VCaP (cell line): ENCODE measurements around the gene XNDC1N.

ENCODE experiments used
- H3K27ac ChIP-seq: fragments of 450-650 bp; 2 replicates; pipeline ENCODE4 v1.5.1; 2017
- TF ChIP-seq, protein P1 (sequence below): fragments of 450-650 bp; conservative IDR thresholded peaks from 2 replicates; pipeline ENCODE4 v1.5.1; 2017; ENCODE audit warnings: mild to moderate bottlenecking, moderate library complexity

XNDC1N gene

GRCh38 chr11:71931245-71931602, 2.8 kb upstream of the XNDC1N start:
- H3K27ac ChIP-seq: no peak overlapping the region
- TF ChIP-seq, protein P1, sequence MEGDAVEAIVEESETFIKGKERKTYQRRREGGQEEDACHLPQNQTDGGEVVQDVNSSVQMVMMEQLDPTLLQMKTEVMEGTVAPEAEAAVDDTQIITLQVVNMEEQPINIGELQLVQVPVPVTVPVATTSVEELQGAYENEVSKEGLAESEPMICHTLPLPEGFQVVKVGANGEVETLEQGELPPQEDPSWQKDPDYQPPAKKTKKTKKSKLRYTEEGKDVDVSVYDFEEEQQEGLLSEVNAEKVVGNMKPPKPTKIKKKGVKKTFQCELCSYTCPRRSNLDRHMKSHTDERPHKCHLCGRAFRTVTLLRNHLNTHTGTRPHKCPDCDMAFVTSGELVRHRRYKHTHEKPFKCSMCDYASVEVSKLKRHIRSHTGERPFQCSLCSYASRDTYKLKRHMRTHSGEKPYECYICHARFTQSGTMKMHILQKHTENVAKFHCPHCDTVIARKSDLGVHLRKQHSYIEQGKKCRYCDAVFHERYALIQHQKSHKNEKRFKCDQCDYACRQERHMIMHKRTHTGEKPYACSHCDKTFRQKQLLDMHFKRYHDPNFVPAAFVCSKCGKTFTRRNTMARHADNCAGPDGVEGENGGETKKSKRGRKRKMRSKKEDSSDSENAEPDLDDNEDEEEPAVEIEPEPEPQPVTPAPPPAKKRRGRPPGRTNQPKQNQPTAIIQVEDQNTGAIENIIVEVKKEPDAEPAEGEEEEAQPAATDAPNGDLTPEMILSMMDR: no peak

DNA sequence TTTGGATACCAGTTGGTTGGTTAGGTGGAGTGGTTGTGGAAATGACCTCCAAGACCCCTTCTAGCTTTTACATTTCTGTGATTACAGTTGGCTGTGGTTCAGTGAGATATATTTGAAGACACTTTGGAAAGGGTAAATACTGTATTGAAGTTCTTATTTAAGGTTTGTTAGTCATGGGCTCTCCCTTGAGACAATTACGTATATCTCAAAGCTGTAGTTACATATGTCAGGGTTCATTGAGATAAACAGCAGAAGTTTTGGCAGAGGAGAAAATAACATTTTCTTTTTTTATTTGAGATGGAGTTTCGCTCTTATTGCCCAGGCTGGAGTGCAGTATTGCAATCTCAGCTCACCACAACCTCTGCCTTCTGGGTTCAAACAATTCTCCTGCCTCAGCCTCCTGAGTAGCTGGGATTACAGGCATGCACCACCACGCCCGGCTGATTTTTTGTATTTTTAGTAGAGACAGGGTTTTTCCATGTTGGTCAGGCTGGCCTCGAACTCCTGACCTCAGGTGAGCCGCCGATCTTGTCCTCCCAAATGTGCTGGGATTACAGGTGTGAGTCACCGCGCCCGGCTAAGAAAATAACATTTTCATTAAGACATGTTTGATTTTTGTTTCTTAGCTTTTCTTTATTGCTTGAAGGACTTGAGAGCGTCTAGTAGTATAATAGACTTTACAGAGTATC, 2.3 kb upstream of the XNDC1N start:
- TF ChIP-seq, protein P1: no peak
- H3K27ac ChIP-seq: no peak overlapping the region

GRCh38 chr11:71929491-71929890, 1.1 kb upstream of the XNDC1N start:
- peak overlapping the region; percentile 91; the same call in 1 of the 2 replicates for H3K27ac ChIP-seq

DNA sequence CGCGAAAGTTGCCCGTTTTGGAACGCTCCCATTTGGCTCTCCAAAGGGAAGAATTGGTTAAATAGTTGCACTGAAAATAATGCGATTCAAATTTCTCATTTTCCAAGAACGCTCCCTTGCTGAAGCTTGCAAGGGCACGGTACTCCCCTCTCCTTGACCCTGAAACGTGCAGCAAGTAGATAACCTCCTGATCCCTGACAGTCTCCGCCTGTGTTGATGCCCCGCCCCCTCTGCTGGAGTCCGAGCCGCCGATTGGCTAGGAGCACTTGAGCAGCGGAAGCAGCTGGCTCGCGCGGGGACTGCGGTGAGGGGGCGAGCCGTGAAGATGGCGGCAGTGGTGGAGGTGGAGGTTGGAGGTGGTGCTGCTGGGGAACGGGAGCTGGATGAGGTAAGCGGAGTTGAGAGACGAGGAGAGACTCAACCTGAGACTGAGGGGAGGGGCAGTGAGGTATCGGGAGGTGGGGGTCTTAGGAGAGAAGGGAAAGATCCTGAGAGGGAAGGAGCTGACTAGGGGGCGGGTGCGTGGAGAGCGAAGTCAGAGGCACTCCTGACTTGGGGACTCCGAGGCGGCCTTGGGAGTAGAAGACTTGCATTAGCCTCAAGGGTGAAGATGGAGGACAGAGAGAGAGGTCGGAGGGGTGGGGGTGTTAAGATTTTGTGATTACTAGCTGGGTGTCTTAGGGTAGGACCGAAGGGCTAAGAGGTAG, 496 bp upstream of the XNDC1N start, which contains the start of gene RNF121:
RNF121 (plus strand) TSS at position 310 of the 707 bp plus-strand sequence; CDS start at position 326, 16 bp downstream.
- H3K27ac ChIP-seq: peak within 1 kb of the TSS; percentile 91
- TF ChIP-seq, protein P1: no peak

More at GRCh38 chr11:71929491-71929890, 1.1 kb upstream of the XNDC1N start:
- TF ChIP-seq, protein P1: no peak

- TF ChIP-seq, protein P1: no peak
- H3K27ac ChIP-seq: no peak overlapping the region
These were observed 10.7 kb downstream of the XNDC1N start for GRCh38 chr11:71917646-71918140.

DNA sequence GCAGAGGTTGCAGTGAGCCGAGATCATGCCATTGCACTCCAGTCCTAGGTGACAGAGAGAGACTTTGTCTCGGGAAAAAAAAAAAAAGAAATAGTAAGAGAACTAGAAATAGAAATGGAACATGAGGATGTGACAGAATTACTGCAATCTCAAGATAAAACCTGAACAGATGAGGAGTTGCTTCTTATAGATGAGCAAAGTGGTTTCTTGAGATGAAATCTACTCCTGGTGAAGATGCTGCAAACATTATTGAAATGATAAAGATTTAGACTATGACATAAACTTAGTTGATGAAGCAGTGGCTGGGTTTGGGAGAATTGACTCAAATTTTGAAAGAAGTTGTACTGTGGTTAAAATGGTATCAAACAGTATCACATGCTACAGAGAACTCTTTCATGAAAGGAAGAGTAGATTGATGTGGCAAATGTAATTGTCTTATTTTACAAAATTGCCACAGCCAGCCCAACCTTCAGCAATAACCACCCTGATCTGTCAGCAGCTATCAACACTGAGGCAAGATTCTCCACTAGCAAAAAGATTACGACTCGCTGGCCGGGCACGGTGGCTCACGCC, 13.7 kb downstream of the XNDC1N start:
- no peak overlapping the region for H3K27ac ChIP-seq
- TF ChIP-seq, protein P1: no peak
